ENCODE results near the gene PRSS38.

GRCh38 chr1:227894831-227895451 lies 79.5 kb downstream of the PRSS38 start:
- TF ChIP-seq CTCF (conservative IDR thresholded peaks at IDR 0.05 in 1 of 2, IDR thresholded peaks at IDR 0.05 in 1 of 2; ENCODE audit: low read depth in 1 of 2, low read length in 2 of 2), result no peak
- TF ChIP-seq EZH2 (IDR thresholded peaks at IDR 0.05; ENCODE audit: low read length, missing control alignments), result no peak

Data from fibroblast of lung (primary cell).